ENCODE measurements around the gene INSYN2A.

The INSYN2A gene

DNA sequence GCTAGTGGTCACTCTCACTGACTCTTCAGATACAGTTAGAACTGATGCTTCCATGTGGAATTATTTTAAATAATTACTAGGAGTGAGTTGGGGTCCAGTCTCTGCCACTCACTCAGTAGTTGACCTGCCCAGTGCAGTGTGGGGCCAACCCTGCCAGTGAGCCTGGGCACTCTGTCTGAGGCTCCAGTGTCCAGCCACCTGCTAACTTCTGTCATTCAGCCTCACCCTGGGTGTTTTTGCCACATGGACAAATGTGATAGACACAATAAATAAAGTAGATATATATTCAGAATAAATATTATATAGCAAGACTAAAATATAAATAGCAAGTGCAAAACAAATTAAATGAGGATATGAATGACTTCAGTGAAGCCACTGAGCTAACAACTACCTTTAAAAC lies 7.2 kb downstream of the INSYN2A start:
- DNase-seq (ENCODE audit: low spot score): no peak
- TF ChIP-seq, protein P1, sequence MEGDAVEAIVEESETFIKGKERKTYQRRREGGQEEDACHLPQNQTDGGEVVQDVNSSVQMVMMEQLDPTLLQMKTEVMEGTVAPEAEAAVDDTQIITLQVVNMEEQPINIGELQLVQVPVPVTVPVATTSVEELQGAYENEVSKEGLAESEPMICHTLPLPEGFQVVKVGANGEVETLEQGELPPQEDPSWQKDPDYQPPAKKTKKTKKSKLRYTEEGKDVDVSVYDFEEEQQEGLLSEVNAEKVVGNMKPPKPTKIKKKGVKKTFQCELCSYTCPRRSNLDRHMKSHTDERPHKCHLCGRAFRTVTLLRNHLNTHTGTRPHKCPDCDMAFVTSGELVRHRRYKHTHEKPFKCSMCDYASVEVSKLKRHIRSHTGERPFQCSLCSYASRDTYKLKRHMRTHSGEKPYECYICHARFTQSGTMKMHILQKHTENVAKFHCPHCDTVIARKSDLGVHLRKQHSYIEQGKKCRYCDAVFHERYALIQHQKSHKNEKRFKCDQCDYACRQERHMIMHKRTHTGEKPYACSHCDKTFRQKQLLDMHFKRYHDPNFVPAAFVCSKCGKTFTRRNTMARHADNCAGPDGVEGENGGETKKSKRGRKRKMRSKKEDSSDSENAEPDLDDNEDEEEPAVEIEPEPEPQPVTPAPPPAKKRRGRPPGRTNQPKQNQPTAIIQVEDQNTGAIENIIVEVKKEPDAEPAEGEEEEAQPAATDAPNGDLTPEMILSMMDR (IDR thresholded peaks at IDR 0.05; ENCODE audit: extremely low read depth, missing control alignments): no peak

DNA sequence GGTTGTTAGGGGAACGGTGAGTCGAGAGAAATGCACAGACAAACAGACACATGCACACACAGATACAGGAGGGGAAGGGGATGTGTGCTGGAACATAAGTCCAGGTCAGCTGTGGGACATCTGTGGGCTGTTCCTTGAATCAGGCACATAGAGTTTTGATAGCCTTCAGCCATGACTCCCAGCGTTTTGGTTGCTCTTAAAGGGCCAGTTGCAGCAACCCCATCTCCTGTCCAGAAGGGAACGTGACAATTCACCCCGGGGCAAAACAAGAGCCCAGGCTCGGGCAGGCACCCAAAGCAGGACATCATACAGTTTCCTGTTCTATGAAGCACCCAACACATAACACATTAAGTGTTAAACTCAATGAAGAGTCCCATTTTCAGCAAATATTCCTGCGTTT lies 9.6 kb downstream of the INSYN2A start:
- no peak for DNase-seq (ENCODE audit: low spot score)
- TF ChIP-seq, protein P1 (IDR thresholded peaks at IDR 0.05; ENCODE audit: extremely low read depth, missing control alignments): no peak

DNA sequence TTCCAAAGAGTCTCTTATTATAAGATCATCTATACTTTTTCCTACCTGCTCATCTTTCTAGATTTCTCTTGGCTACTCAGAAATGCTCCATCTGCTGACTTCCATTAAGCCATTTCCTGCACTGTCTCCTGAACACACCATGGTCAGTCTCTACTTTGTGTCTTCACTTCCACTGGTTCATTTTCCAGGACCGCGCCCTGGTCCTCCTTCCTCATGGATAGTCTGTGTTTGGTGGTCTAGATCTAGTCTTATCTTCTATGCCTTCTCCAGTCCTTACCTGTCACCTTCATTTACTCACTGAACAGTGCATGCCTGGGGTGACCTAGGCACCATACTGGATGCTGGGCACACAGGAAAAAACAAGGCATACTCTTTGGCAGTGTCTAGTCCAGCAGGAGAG lies 11.8 kb downstream of the INSYN2A start:
- no peak for DNase-seq (ENCODE audit: low spot score)
- TF ChIP-seq, protein P1 (IDR thresholded peaks at IDR 0.05; ENCODE audit: extremely low read depth, missing control alignments): no peak

DNA sequence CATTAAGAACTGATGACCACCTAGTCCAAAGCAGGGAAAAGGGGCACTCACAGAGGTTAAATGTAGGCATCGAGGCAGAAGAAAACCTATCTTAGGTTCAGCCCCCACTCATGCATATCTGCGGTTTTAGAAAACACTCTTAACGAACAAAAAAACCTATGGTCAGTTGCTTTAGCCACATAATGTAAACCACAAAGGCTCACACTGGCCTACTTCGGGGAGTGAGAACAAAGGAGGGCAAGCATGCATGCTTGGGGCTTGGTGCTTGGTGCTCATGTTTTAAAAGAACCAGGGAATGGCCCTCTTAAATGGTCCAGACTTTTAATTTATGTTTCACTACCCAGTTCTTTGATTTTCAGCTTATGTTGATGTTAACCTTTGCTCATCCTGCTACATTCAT lies 14.2 kb downstream of the INSYN2A start:
- no peak for DNase-seq (ENCODE audit: low spot score)

DNA sequence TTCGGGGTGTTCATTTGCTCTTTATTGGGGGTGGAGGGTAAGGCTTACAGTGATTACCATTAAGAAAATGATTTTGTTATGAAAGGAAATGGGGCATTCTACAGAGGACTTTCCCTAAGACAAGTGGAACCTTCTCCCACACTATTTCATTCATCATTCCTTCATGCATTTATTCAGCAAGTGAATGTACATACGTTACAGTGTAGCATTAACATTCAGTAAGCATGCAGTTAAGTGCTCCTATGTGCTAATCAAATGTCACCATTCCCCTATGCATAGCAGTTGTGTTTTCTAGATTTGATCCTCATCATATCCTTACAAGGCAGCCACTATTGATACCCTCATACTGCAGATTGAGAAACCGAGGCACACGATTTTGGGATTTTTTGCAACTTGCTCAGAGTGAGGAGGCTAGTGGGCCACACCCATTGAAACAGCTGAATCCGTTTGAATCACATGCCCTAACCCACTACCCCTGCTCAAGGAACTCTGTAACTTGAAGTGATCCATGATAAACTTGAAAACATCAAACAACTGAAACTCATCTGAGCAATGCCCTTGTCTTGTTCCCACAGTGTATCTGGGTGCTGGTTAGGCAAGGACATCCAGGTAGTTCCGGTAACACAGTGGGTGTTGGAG lies 16.7 kb downstream of the INSYN2A start:
- DNase-seq (ENCODE audit: low spot score): no peak
- TF ChIP-seq, protein P1 (IDR thresholded peaks at IDR 0.05; ENCODE audit: extremely low read depth, missing control alignments): no peak

More for the DNA sequence above, 14.2 kb downstream of the INSYN2A start:
- TF ChIP-seq, protein P1 (IDR thresholded peaks at IDR 0.05; ENCODE audit: extremely low read depth, missing control alignments): no peak

DNA sequence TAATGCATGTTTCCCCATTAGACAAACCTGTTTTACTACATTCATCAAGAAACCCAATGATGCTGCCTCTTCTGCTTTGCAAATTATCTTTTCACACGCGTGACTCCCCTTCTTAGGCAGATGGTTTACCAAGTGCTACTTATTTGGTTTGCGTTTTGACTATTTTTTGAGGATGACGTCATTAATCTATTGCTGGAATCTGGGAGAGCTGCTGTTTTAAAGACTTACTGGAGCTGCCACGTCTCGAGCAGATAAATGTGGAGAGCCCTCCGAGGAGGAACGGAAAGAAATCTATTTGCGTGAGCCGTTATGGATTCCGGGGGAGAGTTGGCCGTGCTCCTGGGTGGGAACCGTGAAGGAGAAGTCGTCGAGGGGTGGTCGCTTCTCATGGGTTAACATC lies 19.7 kb downstream of the INSYN2A start:
- DNase-seq (ENCODE audit: low spot score): no peak
- TF ChIP-seq, protein P1 (IDR thresholded peaks at IDR 0.05; ENCODE audit: extremely low read depth, missing control alignments): no peak

DNA sequence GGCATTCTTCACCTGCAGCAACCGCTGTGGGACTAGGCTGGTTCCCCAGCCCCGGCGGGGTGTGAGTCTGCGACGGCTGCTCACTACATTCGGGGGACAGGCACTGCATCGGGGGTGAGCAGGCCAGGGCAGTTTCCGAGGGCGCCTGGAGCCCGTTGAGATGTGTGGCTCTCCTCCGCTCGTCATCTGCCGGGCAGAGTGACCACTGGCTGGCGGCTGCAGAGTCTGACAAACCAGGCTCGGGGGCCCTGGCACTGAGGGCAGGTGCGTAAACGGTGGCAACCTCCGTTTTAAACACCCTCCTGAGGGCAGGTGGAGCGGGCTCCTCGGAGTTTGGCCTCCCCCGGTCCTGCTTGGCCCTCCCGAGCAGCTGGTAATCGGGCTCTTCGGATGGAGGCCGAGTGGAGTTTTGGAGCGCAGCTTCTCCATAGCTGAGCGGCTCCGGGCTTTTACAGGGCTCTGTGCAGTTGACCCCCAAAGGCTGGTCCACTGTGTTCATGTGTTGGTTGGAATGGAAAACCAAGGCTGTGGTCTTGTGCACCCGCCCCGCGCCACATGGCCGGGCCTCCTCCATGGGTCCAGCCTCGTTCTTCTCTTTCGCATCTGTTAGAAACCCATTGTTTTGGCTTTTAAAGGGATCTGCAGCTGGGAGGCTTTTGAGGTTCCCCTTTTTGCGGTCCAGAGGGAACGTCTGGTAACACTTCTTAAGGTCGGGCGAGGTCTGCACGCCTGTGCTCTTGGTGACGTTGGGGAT lies 20.9 kb downstream of the INSYN2A start:
- TF ChIP-seq, protein P1 (IDR thresholded peaks at IDR 0.05; ENCODE audit: extremely low read depth, missing control alignments): no peak
- no peak for DNase-seq (ENCODE audit: low spot score)
